Measurements from ENCODE around the gene B4GALT3. TPM values are rescaled to one million over a fixed set of nuclear protein-coding genes. Genes with fewer than 3 reads are reported as not detected.

Gene B4GALT3
- total RNA-seq, 4 donors from 2014 or later = 26.9 to 36.6 (median 30.0) TPM

DNA sequence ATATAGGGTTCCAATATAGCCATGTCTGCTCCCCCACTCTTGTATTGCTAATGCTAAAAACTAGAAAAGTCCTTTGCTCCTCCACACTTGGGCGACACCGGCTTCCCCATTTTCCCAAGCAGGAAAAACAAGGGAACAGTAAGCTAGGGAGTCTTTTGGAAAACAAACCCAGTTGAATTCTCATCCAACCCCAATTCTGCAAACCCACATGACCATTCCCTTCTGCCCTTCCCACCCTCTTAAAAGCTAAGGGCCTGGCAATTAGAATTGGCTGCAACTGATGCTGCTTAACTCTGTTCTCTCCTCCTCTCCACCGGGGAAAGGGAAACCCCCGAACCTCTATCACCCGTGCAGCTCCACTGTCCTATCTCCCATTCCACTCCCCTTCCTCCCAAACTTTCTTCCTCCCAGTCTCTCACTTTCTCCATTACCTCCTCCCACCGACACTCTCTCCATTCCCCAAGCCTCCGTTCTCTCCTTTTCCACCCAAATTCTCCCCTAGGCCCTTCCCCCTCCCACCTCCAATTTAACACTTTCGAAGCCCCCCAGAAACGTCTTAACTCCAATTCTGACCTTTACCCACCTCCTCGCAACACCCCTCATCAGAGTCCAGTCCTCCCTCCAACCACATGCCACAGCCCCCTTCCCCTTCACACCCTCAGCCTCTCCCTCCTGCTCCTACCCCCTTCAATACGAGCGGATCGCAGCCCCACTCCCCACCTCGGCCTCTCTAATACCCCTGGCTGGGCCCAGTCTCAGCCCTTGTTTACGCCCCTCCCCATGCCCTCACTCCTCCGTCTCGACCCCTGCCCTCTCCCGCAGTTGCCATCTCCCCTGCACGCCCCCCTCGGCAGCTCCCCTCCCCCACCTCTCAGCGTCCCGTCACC is 45.5 kb downstream of the B4GALT3 start:
- no peaks in the 10 kb centered on the region for H3K27me3 ChIP-seq
- peak overlapping the region; percentile 98 for H3K27ac ChIP-seq
- 3% methylated on average over 22 of the region's 22 CpGs for WGBS
- no peak for DNase-seq (ENCODE audit: low spot score in 2 of 2)
- H3K4me3 ChIP-seq = peak overlapping the region; percentile 88
- TF ChIP-seq, protein P1, sequence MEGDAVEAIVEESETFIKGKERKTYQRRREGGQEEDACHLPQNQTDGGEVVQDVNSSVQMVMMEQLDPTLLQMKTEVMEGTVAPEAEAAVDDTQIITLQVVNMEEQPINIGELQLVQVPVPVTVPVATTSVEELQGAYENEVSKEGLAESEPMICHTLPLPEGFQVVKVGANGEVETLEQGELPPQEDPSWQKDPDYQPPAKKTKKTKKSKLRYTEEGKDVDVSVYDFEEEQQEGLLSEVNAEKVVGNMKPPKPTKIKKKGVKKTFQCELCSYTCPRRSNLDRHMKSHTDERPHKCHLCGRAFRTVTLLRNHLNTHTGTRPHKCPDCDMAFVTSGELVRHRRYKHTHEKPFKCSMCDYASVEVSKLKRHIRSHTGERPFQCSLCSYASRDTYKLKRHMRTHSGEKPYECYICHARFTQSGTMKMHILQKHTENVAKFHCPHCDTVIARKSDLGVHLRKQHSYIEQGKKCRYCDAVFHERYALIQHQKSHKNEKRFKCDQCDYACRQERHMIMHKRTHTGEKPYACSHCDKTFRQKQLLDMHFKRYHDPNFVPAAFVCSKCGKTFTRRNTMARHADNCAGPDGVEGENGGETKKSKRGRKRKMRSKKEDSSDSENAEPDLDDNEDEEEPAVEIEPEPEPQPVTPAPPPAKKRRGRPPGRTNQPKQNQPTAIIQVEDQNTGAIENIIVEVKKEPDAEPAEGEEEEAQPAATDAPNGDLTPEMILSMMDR (IDR thresholded peaks at IDR 0.05) = no peak
- no peak for TF ChIP-seq POLR2A (IDR thresholded peaks at IDR 0.05)
- no peak for TF ChIP-seq EP300 (IDR thresholded peaks at IDR 0.05)
- no peak for TF ChIP-seq POLR2AphosphoS5 (IDR thresholded peaks at IDR 0.05)
- H3K4me1 ChIP-seq = peaks cover 37% of the 10 kb centered on the region
- H3K9me3 ChIP-seq = no peaks in the 10 kb centered on the region
- H3K36me3 ChIP-seq = peaks cover 18% of the 10 kb centered on the region

DNA sequence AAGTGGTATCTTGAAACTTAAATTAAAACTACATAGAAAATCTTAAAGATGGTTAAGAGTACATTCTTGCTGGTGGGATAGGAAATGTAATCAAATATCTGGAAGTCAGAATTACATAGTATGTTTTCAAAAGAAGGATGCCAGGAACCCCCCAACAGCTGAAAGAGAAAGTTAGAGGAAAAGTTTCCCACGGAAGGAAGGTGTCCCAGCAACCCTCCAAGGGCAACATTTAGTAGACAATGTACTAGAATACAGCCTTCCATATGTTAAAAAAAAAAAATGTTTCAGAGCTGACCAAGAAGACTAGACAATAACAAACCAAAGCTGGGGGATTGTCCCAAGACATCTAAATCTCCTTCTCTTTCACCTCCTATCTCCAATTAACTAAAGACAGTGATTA is 47.0 kb downstream of the B4GALT3 start:
- TF ChIP-seq, protein P1 (IDR thresholded peaks at IDR 0.05) = no peak
- H3K27ac ChIP-seq = no peak overlapping the region

DNA sequence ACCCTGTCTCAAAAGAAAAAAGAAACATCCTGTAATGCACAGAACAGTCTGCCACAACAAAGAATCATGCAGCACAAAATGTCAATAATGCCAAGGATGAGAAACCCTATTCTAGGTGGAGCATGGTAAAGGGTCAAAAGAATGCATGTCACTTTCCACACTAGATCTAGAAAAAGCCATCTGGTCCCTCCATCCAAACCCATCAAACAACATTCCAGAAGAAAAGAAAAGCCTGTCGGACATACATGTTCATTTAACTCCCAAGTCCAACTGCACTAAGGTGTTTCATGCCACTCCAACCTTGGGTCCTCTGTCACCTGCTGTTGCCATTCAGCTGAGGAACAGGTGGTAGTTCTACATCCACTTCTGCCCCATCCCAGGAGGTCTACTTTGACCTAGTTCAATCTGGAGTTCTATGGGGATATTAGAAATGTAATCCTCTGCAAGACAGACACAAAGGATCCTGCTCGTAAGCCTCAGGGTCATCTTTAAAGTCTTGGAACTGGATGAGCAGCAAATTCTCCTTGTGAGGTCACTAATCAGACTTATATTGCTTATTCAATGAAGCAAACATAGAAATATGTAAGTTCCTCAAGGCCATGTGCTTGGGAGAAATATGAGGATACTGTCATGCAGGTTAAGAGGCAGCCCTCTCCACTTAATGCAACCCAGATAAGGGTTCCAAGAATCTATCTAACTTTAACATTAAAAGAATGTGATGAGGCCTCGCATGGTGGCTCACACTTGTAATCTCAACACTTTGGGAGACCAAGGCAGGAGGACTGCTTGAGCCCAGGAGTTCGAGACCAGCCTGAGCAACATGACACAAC is 48.5 kb downstream of the B4GALT3 start:
- H3K36me3 ChIP-seq = peaks cover 43% of the 10 kb centered on the region
- DNase-seq (ENCODE audit: low spot score in 2 of 2) = no peak
- no peak overlapping the region for H3K27ac ChIP-seq
- no peak for TF ChIP-seq POLR2A (IDR thresholded peaks at IDR 0.05)
- TF ChIP-seq, protein P1 (IDR thresholded peaks at IDR 0.05) = no peak
- peaks cover 32% of the 10 kb centered on the region for H3K4me1 ChIP-seq
- no peaks in the 10 kb centered on the region for H3K9me3 ChIP-seq
- WGBS = 86% methylated on average over 4 of the region's 4 CpGs
- no peak overlapping the region for H3K4me3 ChIP-seq
- H3K27me3 ChIP-seq = no peaks in the 10 kb centered on the region

More for the DNA sequence above, 47.0 kb downstream of the B4GALT3 start:
- WGBS = 54% methylated on average over 1 of the region's 1 CpG
- no peaks in the 10 kb centered on the region for H3K27me3 ChIP-seq
- H3K4me3 ChIP-seq = no peak overlapping the region
- H3K9me3 ChIP-seq = no peaks in the 10 kb centered on the region
- peaks cover 29% of the 10 kb centered on the region for H3K36me3 ChIP-seq
- H3K4me1 ChIP-seq = peaks cover 37% of the 10 kb centered on the region
- no peak for DNase-seq (ENCODE audit: low spot score in 2 of 2)

DNA sequence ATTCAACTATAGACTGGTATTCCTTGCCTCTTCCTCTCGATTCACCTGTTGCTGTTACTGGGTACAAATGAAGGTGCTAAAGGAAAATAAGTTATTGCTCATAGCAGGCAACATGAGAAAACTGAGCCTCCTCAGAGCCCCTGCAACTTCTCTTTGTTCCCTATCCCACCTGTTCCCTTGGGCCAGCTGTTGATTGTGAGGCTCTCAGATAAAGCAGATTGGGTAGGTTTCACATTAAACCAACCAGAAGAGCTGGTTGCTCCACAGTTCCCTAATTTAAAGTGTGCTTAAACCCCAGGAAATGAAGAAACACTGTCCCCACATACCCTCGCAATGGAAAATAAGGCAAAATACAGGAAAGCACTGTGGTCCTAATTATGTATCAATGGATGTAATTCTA is 49.7 kb downstream of the B4GALT3 start:
- H3K36me3 ChIP-seq = peaks cover 55% of the 10 kb centered on the region
- no peak overlapping the region for H3K27ac ChIP-seq
- peaks cover 25% of the 10 kb centered on the region for H3K4me1 ChIP-seq
- no peaks in the 10 kb centered on the region for H3K9me3 ChIP-seq
- TF ChIP-seq, protein P1 (IDR thresholded peaks at IDR 0.05) = no peak
- TF ChIP-seq POLR2A (IDR thresholded peaks at IDR 0.05) = no peak
- no peak for TF ChIP-seq POLR2AphosphoS5 (IDR thresholded peaks at IDR 0.05)
- no peak for TF ChIP-seq EP300 (IDR thresholded peaks at IDR 0.05)
- WGBS = 87% methylated on average over 2 of the region's 2 CpGs
- no peaks in the 10 kb centered on the region for H3K27me3 ChIP-seq
- no peak overlapping the region for H3K4me3 ChIP-seq
- no peak for DNase-seq (ENCODE audit: low spot score in 2 of 2)

DNA sequence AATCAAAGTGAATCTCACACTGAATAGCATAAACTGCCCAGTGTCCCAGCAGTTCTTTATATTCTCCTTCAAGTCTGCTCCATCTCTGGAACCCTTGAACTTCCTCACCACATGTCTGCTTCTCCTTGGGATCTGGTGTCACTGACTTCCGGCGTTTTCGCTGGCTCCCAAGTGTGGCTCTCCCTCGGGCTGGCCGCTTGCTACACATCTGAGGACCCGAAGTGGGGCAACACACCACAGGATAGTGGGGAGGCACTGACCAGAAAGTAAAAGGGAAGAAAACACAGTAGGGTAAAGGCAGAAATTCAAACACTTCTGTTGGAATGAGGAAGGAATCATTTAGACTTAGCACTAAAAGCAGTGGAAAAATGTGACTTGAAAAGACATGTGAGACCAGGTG is 54.3 kb downstream of the B4GALT3 start:
- Histone ChIP-seq H3K9me3 (no peaks in the 10 kb centered on the region), H3K36me3 (peaks cover 72% of the 10 kb centered on the region), H3K4me3 (no peak overlapping the region), H3K27me3 (no peaks in the 10 kb centered on the region), H3K27ac (no peak overlapping the region), H3K4me1 (peaks cover 41% of the 10 kb centered on the region)
- 85% methylated on average over 6 of the region's 6 CpGs for WGBS
- no peak for TF ChIP-seq POLR2AphosphoS5 (IDR thresholded peaks at IDR 0.05)
- TF ChIP-seq, protein P1 (IDR thresholded peaks at IDR 0.05) = no peak
- TF ChIP-seq EP300 (IDR thresholded peaks at IDR 0.05) = no peak
- no peak for TF ChIP-seq POLR2A (IDR thresholded peaks at IDR 0.05)
- DNase-seq (ENCODE audit: low spot score in 2 of 2) = no peak
